K562 (cell line): Measurements from ENCODE around the gene PRCP. TPM values are rescaled to one million over a fixed set of nuclear protein-coding genes. Genes with fewer than 3 reads are reported as not detected.

Experiments
- ATAC-seq: fragments of 200-7000 bp; cut with Tn5 transposase; 3 replicates; pipeline ENCODE4 v1.9.1; 2020; ENCODE audit warnings: moderate library complexity
- BruUV-seq: library from RNA; stranded (reverse); fragments of 400-500 nt; replicated peaks from 2 replicates; lab custom pipeline; 2021; lab: Mats Ljungman, UMichigan
- CTCF ChIA-PET: fragments of 300-600 bp; formaldehyde crosslinking; extraction: SDS; loops from one replicate; lab custom pipeline; 2021; ENCODE audit warnings: low intra/inter-chr PET ratio; lab: Yijun Ruan, JAX
- POLR2A ChIA-PET: fragments of 300-600, 350-650 bp; sonication (Branson Sonifier 250); formaldehyde crosslinking; extraction: SDS; loops from one replicate; lab custom pipeline; 2021; ENCODE audit warnings: antibody characterized with exemption, inconsistent platforms; lab: Yijun Ruan, JAX
- DNase-seq, 4 experiments: peaks; one replicate each; pipeline versions ENCODE4 v3.0.0 to v3.0.0-alpha.2; 2011 to 2018; ENCODE audit warnings: low spot score in 3 of 4, mixed read lengths in 3 of 4; ENCODE audit errors: extremely low read depth in 1 of 4
- FAIRE-seq: peaks from 2 replicates; lab custom pipeline; 2011; peaks lifted over from hg19 to GRCh38; lab: Jason Lieb, UNC
- H2AFZ ChIP-seq: 2 replicates; pipeline ENCODE4 v1.6.0; 2011; ENCODE audit warnings: low read depth, low read length, control low read depth, inconsistent platforms
- H3K27ac ChIP-seq: fragments of 200-600 bp; 3 replicates; pipeline ENCODE4 v1.8.0; 2011; ENCODE audit warnings: low read depth, mild to moderate bottlenecking, control low read depth, inconsistent platforms, low read length, moderate library complexity, mixed read lengths; ENCODE audit errors: extremely low read depth
- H3K27me3 ChIP-seq, 2 experiments: fragments of 300-600 bp in 1 of 2; 2 replicates in 1 of 2; 3 replicates in 1 of 2; pipeline versions ENCODE4 v1.6.0 to v1.8.0; 2011; ENCODE audit warnings: inconsistent platforms in 2 of 2, low read length in 2 of 2, mild to moderate bottlenecking in 1 of 2, mixed read lengths in 1 of 2, moderate library complexity in 1 of 2; ENCODE audit not compliant: control insufficient read depth in 2 of 2, insufficient read depth in 2 of 2
- H3K36me3 ChIP-seq: fragments of 300-600 bp; 3 replicates; pipeline ENCODE4 v1.8.0; 2011; ENCODE audit warnings: mild to moderate bottlenecking, low read length, inconsistent platforms; ENCODE audit not compliant: control insufficient read depth, insufficient read depth
- H3K4me1 ChIP-seq, 2 experiments: fragments of 200-600 bp in 1 of 2; replicated peaks in 1 of 2; 2 replicates in 1 of 2; 3 replicates in 1 of 2; pipeline versions ENCODE4 v1.5.1 to v1.8.0; 2011; ENCODE audit warnings: inconsistent platforms in 2 of 2, low read length in 2 of 2, mild to moderate bottlenecking in 1 of 2, mixed read lengths in 1 of 2, moderate library complexity in 1 of 2; ENCODE audit not compliant: control insufficient read depth in 2 of 2, insufficient read depth in 2 of 2
- H3K4me2 ChIP-seq: 2 replicates; pipeline ENCODE4 v1.6.1; 2011; ENCODE audit warnings: low read length, control low read depth, inconsistent platforms, mixed read lengths; ENCODE audit not compliant: insufficient read depth
- H3K4me3 ChIP-seq: fragments of 200-600 bp; sonication (generic), shearing (Covaris generic); 2 replicates; pipeline ENCODE4 v1.5.1; 2016; ENCODE audit warnings: control low read depth, inconsistent platforms
- H3K79me2 ChIP-seq: fragments of 200-600 bp; 3 replicates; pipeline ENCODE4 v1.8.0; 2011; ENCODE audit warnings: low read length, inconsistent platforms; ENCODE audit not compliant: control insufficient read depth, insufficient read depth
- H3K9ac ChIP-seq, 2 experiments: 2 replicates each; pipeline versions ENCODE4 v1.6.0 to v1.6.1; 2011; ENCODE audit warnings: low read depth in 2 of 2, low read length in 2 of 2, control low read depth in 1 of 2, inconsistent platforms in 1 of 2, mild to moderate bottlenecking in 1 of 2, mixed read lengths in 1 of 2; ENCODE audit not compliant: insufficient read depth in 1 of 2
- H3K9me1 ChIP-seq: one replicate; pipeline ENCODE4 v1.6.0; 2011; ENCODE audit warnings: inconsistent platforms, mild to moderate bottlenecking, low read length, moderate library complexity; ENCODE audit not compliant: control insufficient read depth, insufficient read depth
- H3K9me3 ChIP-seq: replicated peaks from 2 replicates; pipeline ENCODE4 v1.5.1; 2011; ENCODE audit warnings: low read depth, low read length, inconsistent platforms; ENCODE audit not compliant: control insufficient read depth, insufficient read depth
- H4K20me1 ChIP-seq: replicated peaks from 2 replicates; pipeline ENCODE4 v1.6.1; 2011; ENCODE audit warnings: low read length, inconsistent platforms, mixed read lengths; ENCODE audit not compliant: control insufficient read depth, insufficient read depth
- NCOA2 ChIP-seq, 2 experiments: fragments of 450-650 bp; IDR thresholded peaks; 2 replicates each; pipeline ENCODE4 v1.6.1; 2018; ENCODE audit warnings: mild to moderate bottlenecking in 2 of 2, moderate library complexity in 1 of 2; ENCODE audit not compliant: partially characterized antibody in 2 of 2
- RBM39 ChIP-seq: fragments of 200-400 bp; formaldehyde crosslinking; optimal IDR thresholded peaks from 2 replicates; pipeline ENCODE3; 2018; ENCODE audit warnings: low read depth, low read length
- SMAD4 ChIP-seq: fragments of 250-450 bp; sonication (Bioruptor Pico); conservative IDR thresholded peaks from 2 replicates; pipeline ENCODE4 v1.8.0; 2021; ENCODE audit warnings: inconsistent platforms, mild to moderate bottlenecking, moderate library complexity
- ZNF124 ChIP-seq: sonication (generic); formaldehyde crosslinking; IDR thresholded peaks from 2 replicates; pipeline ENCODE4 v1.8.1; 2022; ENCODE audit warnings: missing genetic modification reagents
- ZNF239 ChIP-seq: fragments of 250-450 bp; sonication (Bioruptor Pico); IDR thresholded peaks from 2 replicates; pipeline ENCODE4 v1.4.0; 2020; ENCODE audit warnings: mild to moderate bottlenecking
- ZZZ3 ChIP-seq: fragments of 450-650 bp; IDR thresholded peaks from 2 replicates; pipeline ENCODE4 v1.6.1; 2016; ENCODE audit warnings: antibody characterized with exemption, mild to moderate bottlenecking, moderate library complexity
- WGBS: fragments of 100-300 bp; shearing (Covaris generic); methylation state at CpG from one replicate; pipeline ENCODE4 v1.1.6; 2016; ENCODE audit warnings: low coverage, mixed read lengths; ENCODE audit not compliant: insufficient coverage; ENCODE audit errors: missing lambda C conversion rate; 5-methylcytosine and 5-hydroxymethylcytosine counted together
- in situ Hi-C: fragments of 300-500 bp; cut with MboI; formaldehyde crosslinking; loops from 4 replicates; pipeline ENCODE4 v1.15.0; 2018; ENCODE audit warnings: inconsistent platforms, mixed read lengths
- intact Hi-C: fragments of 100-400 bp; cut with micrococcal nuclease; formaldehyde crosslinking; loops from 2 replicates; pipeline ENCODE4 v1.14.2; 2022
- polyA plus RNA-seq, 8 experiments: library from polyadenylated mRNA; depleted of rRNA in 4 of 8; stranded (reverse) in 5 of 8; unstranded in 3 of 8; fragments of >200 nt; fragmentation: Nextera tagmentation in 2 of 8; fragmentation: Illumina TruSeq in 1 of 8; extraction: Ambion mirVana in 2 of 8; extraction: Trizol in 1 of 8; gene quantifications; 2 replicates each; pipeline versions ENCODE4 v1.2.1 to v1.2.3, GENCODE V29; 2011 to 2014; ENCODE audit warnings: inconsistent platforms in 1 of 8, missing spikeins in 1 of 8
- total RNA-seq, 7 experiments: library from RNA; depleted of rRNA in 6 of 7; stranded (reverse); fragments of >200 nt in 6 of 7; fragmentation: Illumina TruSeq in 2 of 7; extraction: Trizol in 2 of 7; gene quantifications; 2 replicates each; pipeline versions ENCODE4 v1.2.1 to v1.2.3, GENCODE V29; 2011 to 2021; ENCODE audit warnings: low replicate concordance in 1 of 7
- TF ChIP-seq, protein P1 (sequence below): fragments of 200-600 bp; sonication (generic); IDR thresholded peaks from one replicate; pipeline ENCODE4 v1.6.1; 2012; ENCODE audit warnings: mild to moderate bottlenecking, low read depth, low read length, inconsistent platforms

Gene PRCP
- total and polyA plus RNA-seq, 9 of the 15 experiments (the other 6 are each of a cell fraction or from before 2014, with no cell fraction given) = 9.5 to 43.1 (median 23.2) TPM

DNA sequence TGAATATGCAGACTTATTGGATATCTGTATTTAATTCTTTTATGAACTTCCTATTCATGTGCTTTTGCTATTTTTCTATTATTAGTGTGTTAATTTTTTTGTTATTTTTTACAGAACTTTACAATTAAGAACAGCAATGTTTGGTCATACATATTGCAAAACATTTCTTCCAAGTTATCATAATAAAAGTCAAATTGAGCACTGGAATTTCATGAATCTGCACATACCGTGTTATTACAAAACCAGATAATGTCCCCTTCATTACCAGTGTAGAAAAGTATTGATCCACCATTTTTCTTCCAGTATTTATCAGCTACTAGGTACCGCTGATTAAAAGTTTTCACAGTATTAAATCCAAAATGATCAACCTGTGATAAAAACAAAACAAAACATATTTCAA lies 40.5 kb downstream of the PRCP start:
- intact Hi-C loops = loop anchor here (5.0 kb wide), 1 partner anchor 67 kb away; no protein-coding TSS in a partner anchor
- no peak overlapping the region for H3K9ac ChIP-seq
- no peaks in the 10 kb centered on the region for H3K9me3 ChIP-seq
- no peaks in the 10 kb centered on the region for H3K27me3 ChIP-seq
- H3K4me3 ChIP-seq = no peak overlapping the region
- no peaks in the 10 kb centered on the region for H3K9me1 ChIP-seq
- WGBS = 93% methylated on average over 2 of the region's 2 CpGs
- H3K4me1 ChIP-seq = no peaks in the 10 kb centered on the region; a peak in 1 of 5 replicates
- no peak overlapping the region for H3K4me2 ChIP-seq
- TF ChIP-seq ZNF124 (CRISPR knock-in tag) (no peak), ZNF239 (no peak), ZZZ3 (no peak), SMAD4 (CRISPR knock-in tag) (no peak), RBM39 (no peak), NCOA2 (IDR thresholded peaks at IDR 0.05; ENCODE audit: partially characterized antibody in 2 of 2) (no peak)
- TF ChIP-seq, protein P1, sequence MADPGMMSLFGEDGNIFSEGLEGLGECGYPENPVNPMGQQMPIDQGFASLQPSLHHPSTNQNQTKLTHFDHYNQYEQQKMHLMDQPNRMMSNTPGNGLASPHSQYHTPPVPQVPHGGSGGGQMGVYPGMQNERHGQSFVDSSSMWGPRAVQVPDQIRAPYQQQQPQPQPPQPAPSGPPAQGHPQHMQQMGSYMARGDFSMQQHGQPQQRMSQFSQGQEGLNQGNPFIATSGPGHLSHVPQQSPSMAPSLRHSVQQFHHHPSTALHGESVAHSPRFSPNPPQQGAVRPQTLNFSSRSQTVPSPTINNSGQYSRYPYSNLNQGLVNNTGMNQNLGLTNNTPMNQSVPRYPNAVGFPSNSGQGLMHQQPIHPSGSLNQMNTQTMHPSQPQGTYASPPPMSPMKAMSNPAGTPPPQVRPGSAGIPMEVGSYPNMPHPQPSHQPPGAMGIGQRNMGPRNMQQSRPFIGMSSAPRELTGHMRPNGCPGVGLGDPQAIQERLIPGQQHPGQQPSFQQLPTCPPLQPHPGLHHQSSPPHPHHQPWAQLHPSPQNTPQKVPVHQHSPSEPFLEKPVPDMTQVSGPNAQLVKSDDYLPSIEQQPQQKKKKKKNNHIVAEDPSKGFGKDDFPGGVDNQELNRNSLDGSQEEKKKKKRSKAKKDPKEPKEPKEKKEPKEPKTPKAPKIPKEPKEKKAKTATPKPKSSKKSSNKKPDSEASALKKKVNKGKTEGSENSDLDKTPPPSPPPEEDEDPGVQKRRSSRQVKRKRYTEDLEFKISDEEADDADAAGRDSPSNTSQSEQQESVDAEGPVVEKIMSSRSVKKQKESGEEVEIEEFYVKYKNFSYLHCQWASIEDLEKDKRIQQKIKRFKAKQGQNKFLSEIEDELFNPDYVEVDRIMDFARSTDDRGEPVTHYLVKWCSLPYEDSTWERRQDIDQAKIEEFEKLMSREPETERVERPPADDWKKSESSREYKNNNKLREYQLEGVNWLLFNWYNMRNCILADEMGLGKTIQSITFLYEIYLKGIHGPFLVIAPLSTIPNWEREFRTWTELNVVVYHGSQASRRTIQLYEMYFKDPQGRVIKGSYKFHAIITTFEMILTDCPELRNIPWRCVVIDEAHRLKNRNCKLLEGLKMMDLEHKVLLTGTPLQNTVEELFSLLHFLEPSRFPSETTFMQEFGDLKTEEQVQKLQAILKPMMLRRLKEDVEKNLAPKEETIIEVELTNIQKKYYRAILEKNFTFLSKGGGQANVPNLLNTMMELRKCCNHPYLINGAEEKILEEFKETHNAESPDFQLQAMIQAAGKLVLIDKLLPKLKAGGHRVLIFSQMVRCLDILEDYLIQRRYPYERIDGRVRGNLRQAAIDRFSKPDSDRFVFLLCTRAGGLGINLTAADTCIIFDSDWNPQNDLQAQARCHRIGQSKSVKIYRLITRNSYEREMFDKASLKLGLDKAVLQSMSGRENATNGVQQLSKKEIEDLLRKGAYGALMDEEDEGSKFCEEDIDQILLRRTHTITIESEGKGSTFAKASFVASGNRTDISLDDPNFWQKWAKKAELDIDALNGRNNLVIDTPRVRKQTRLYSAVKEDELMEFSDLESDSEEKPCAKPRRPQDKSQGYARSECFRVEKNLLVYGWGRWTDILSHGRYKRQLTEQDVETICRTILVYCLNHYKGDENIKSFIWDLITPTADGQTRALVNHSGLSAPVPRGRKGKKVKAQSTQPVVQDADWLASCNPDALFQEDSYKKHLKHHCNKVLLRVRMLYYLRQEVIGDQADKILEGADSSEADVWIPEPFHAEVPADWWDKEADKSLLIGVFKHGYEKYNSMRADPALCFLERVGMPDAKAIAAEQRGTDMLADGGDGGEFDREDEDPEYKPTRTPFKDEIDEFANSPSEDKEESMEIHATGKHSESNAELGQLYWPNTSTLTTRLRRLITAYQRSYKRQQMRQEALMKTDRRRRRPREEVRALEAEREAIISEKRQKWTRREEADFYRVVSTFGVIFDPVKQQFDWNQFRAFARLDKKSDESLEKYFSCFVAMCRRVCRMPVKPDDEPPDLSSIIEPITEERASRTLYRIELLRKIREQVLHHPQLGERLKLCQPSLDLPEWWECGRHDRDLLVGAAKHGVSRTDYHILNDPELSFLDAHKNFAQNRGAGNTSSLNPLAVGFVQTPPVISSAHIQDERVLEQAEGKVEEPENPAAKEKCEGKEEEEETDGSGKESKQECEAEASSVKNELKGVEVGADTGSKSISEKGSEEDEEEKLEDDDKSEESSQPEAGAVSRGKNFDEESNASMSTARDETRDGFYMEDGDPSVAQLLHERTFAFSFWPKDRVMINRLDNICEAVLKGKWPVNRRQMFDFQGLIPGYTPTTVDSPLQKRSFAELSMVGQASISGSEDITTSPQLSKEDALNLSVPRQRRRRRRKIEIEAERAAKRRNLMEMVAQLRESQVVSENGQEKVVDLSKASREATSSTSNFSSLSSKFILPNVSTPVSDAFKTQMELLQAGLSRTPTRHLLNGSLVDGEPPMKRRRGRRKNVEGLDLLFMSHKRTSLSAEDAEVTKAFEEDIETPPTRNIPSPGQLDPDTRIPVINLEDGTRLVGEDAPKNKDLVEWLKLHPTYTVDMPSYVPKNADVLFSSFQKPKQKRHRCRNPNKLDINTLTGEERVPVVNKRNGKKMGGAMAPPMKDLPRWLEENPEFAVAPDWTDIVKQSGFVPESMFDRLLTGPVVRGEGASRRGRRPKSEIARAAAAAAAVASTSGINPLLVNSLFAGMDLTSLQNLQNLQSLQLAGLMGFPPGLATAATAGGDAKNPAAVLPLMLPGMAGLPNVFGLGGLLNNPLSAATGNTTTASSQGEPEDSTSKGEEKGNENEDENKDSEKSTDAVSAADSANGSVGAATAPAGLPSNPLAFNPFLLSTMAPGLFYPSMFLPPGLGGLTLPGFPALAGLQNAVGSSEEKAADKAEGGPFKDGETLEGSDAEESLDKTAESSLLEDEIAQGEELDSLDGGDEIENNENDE = no peak
- in situ Hi-C loops = loop anchor here (25.0 kb wide), 1 partner anchor 953 kb away; no protein-coding TSS in a partner anchor
- no peaks in the 10 kb centered on the region for H3K36me3 ChIP-seq
- POLR2A ChIA-PET = no interaction called here
- BruUV-seq = no TSS peak
- DNase-seq (no peak), ATAC-seq (no peak), FAIRE-seq (no peak)
- H2AFZ ChIP-seq = no peak overlapping the region
- CTCF ChIA-PET = interaction anchor here (1.0 kb wide), 1 partner anchor 178 kb away, joined by 3 read pairs; no protein-coding TSS in a partner anchor
- no peaks in the 10 kb centered on the region for H3K79me2 ChIP-seq
- no peak overlapping the region for H3K27ac ChIP-seq
- H4K20me1 ChIP-seq = no peaks in the 10 kb centered on the region; the same call in 1 of the 2 replicates
